ENCODE data around the gene NRIP2. TPM values are rescaled to one million over a fixed set of nuclear protein-coding genes. Genes with fewer than 3 reads are reported as not detected.

NRIP2 gene
- total RNA-seq, 4 donors from 2014 or later: not detected

- no peak for TF ChIP-seq CTCF (IDR thresholded peaks at IDR 0.05)
- TF ChIP-seq POLR2A (IDR thresholded peaks at IDR 0.05): no peak
- no peaks in the 10 kb centered on the region for H3K27me3 ChIP-seq
- H3K9me3 ChIP-seq: no peaks in the 10 kb centered on the region
- H3K4me3 ChIP-seq: no peak overlapping the region
- no peak overlapping the region for H3K27ac ChIP-seq
- no peak for DNase-seq
- H3K4me1 ChIP-seq: peaks cover 0 to 7% (median 0%) of the 10 kb centered on the region in 4 donors
- H3K36me3 ChIP-seq: no peaks in the 10 kb centered on the region
These were observed 55.6 kb downstream of the NRIP2 start for GRCh38 chr12:2779281-2779680.

DNA sequence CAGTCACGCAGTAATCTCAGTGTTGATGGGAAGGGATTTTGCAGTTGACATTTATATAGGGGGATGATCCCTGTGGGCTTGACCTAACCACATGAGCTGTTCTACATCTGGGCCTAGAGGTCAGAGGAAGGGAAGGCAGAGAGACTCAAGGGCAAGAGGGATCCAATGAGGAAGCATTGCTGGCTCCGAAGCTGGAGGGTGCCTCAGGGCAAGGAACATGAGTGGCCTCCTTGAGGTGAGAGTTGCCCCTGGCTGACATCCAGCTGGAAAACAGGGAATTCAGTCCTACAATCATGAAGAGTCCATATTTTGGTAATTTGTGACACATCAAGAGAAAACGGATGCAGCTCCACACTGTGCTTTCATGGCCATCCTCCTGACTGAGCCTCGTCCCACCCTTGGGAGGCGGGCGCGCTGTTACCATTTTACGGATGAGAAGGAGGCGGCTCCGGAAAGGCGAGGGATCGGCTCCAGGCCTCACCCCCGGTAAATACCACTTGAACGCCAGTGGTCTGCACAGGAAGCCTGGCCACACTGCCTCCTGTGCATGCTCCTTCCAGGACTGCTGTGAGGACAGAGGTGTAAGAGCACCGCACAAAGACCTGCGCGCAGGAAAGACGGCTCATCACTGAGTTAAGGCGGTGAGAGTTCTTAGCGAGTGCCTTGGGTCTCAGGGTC, 58.6 kb downstream of the NRIP2 start:
- Histone ChIP-seq H3K9me3 (no peaks in the 10 kb centered on the region), H3K4me3 (no peak overlapping the region), H3K36me3 (no peaks in the 10 kb centered on the region), H3K4me1 (no peaks in the 10 kb centered on the region), H3K27me3 (no peaks in the 10 kb centered on the region), H3K27ac (no peak overlapping the region)
- TF ChIP-seq POLR2A (IDR thresholded peaks at IDR 0.05) (no peak), CTCF (IDR thresholded peaks at IDR 0.05) (no peak)
- DNase-seq: no peak

GRCh38 chr12:2775431-2775830, 59.4 kb downstream of the NRIP2 start:
- Histone ChIP-seq H3K9me3 (no peaks in the 10 kb centered on the region), H3K4me1 (no peaks in the 10 kb centered on the region), H3K27ac (no peak overlapping the region), H3K4me3 (no peak overlapping the region), H3K36me3 (no peaks in the 10 kb centered on the region), H3K27me3 (no peaks in the 10 kb centered on the region)
- TF ChIP-seq CTCF (IDR thresholded peaks at IDR 0.05) (no peak), POLR2A (IDR thresholded peaks at IDR 0.05) (no peak)
- DNase-seq: no peak

Other genes starting within 250 kb of the NRIP2 start
- gene FKBP4, start 40.1 kb downstream of the NRIP2 start, total RNA-seq: 10 to 100 TPM; 27.7 to 42.4 (median 33.7) TPM
- gene ITFG2, start 22.4 kb downstream of the NRIP2 start, total RNA-seq: 100 to 1,000 TPM in 2 of 4 donors, 10 to 100 TPM in 2; 50.8 to 119 (median 102) TPM
- 1 to 10 TPM in 1 of 4 donors, not detected in 3; 2.3 TPM for gene TEX52, start 22.0 kb upstream of the NRIP2 start, total RNA-seq
- 10 to 100 TPM in 2 of 4 donors, 1 to 10 TPM in 2; 6.4 to 31.4 (median 11.2) TPM for gene FOXM1, start 42.1 kb upstream of the NRIP2 start, total RNA-seq
- 10 to 100 TPM in 3 of 4 donors, 1 to 10 TPM in 1; 5.8 to 23.0 (median 17.8) TPM for gene RHNO1, start 42.2 kb upstream of the NRIP2 start, total RNA-seq
- gene TULP3, start 55.9 kb upstream of the NRIP2 start, total RNA-seq: 10 to 100 TPM in 3 of 4 donors, 1 to 10 TPM in 1; 7.2 to 63.5 (median 12.6) TPM
- gene TEAD4, start 124.4 kb upstream of the NRIP2 start, total RNA-seq: 1 to 10 TPM; 4.3 to 6.6 (median 5.1) TPM
- 10 to 100 TPM in 3 of 4 donors, 1 to 10 TPM in 1; 7.5 to 23.9 (median 11.8) TPM for gene TSPAN9, start 242.3 kb upstream of the NRIP2 start, total RNA-seq

Data from Peyer's patch (tissue), 4 donors.